T-helper 1 cell treated with Interleukin-12 subunit alpha and Interleukin-12 subunit beta and Interleukin-4 antibody, amounts not matched to agents 30 μg/mL and 1 μg/mL, for 36 hours (primary cell): ENCODE data around the gene NKD1.

Experiments used
- H3K27ac Mint-ChIP-seq: one replicate; pipeline ENCODE4 v1.8.0; 2021; ENCODE audit warnings: mild to moderate bottlenecking, mixed read lengths
- H3K27me3 Mint-ChIP-seq: one replicate; pipeline ENCODE4 v1.8.0; 2021; ENCODE audit warnings: low read depth, mixed read lengths
- H3K36me3 Mint-ChIP-seq: one replicate; pipeline ENCODE4 v1.8.0; 2021; ENCODE audit warnings: low read depth, mixed read lengths
- H3K4me1 Mint-ChIP-seq: one replicate; pipeline ENCODE4 v1.8.0; 2021; ENCODE audit warnings: low read depth, mixed read lengths
- H3K4me3 Mint-ChIP-seq: one replicate; pipeline ENCODE4 v1.8.0; 2021; ENCODE audit warnings: mild to moderate bottlenecking, moderate library complexity, mixed read lengths
- H3K9me3 Mint-ChIP-seq: one replicate; pipeline ENCODE4 v1.8.0; 2021; ENCODE audit warnings: mixed read lengths

NKD1 gene

GRCh38 chr16:50616883-50617645 is 68.9 kb downstream of the NKD1 start:
- no peaks in the 10 kb centered on the region for H3K9me3 Mint-ChIP-seq
- H3K4me3 Mint-ChIP-seq, result no peak overlapping the region
- H3K27ac Mint-ChIP-seq, result no peak overlapping the region
- no peaks in the 10 kb centered on the region for H3K27me3 Mint-ChIP-seq
- no peaks in the 10 kb centered on the region for H3K36me3 Mint-ChIP-seq
- H3K4me1 Mint-ChIP-seq, result peaks cover 9% of the 10 kb centered on the region

GRCh38 chr16:50617646-50618184 is 69.5 kb downstream of the NKD1 start:
- Mint-ChIP-seq H3K36me3 (no peaks in the 10 kb centered on the region), H3K4me3 (no peak overlapping the region), H3K27ac (no peak overlapping the region), H3K9me3 (no peaks in the 10 kb centered on the region), H3K27me3 (no peaks in the 10 kb centered on the region), H3K4me1 (peaks cover 11% of the 10 kb centered on the region)

- H3K4me3 Mint-ChIP-seq, result no peak overlapping the region
- H3K27ac Mint-ChIP-seq, result no peak overlapping the region
- no peaks in the 10 kb centered on the region for H3K9me3 Mint-ChIP-seq
- H3K27me3 Mint-ChIP-seq, result no peaks in the 10 kb centered on the region
- H3K36me3 Mint-ChIP-seq, result no peaks in the 10 kb centered on the region
- H3K4me1 Mint-ChIP-seq, result peaks cover 11% of the 10 kb centered on the region
Observed at GRCh38 chr16:50618238-50618918, 70.2 kb downstream of the NKD1 start.

- H3K27me3 Mint-ChIP-seq, result no peaks in the 10 kb centered on the region
- peaks cover 8% of the 10 kb centered on the region for H3K4me1 Mint-ChIP-seq
- no peak overlapping the region for H3K27ac Mint-ChIP-seq
- H3K36me3 Mint-ChIP-seq, result no peaks in the 10 kb centered on the region
- no peak overlapping the region for H3K4me3 Mint-ChIP-seq
- H3K9me3 Mint-ChIP-seq, result no peaks in the 10 kb centered on the region
Observed at GRCh38 chr16:50619702-50620491, 71.7 kb downstream of the NKD1 start.

GRCh38 chr16:50620646-50621451 is 72.7 kb downstream of the NKD1 start:
- Mint-ChIP-seq H3K4me1 (peaks cover 8% of the 10 kb centered on the region), H3K9me3 (no peaks in the 10 kb centered on the region), H3K36me3 (no peaks in the 10 kb centered on the region), H3K4me3 (no peak overlapping the region), H3K27ac (no peak overlapping the region), H3K27me3 (no peaks in the 10 kb centered on the region)

GRCh38 chr16:50621452-50621792 is 73.2 kb downstream of the NKD1 start:
- H3K36me3 Mint-ChIP-seq, result no peaks in the 10 kb centered on the region
- peaks cover 8% of the 10 kb centered on the region for H3K4me1 Mint-ChIP-seq
- no peaks in the 10 kb centered on the region for H3K27me3 Mint-ChIP-seq
- no peak overlapping the region for H3K27ac Mint-ChIP-seq
- no peaks in the 10 kb centered on the region for H3K9me3 Mint-ChIP-seq
- no peak overlapping the region for H3K4me3 Mint-ChIP-seq

GRCh38 chr16:50622029-50622428 is 73.8 kb downstream of the NKD1 start:
- no peaks in the 10 kb centered on the region for H3K9me3 Mint-ChIP-seq
- no peak overlapping the region for H3K27ac Mint-ChIP-seq
- peaks cover 11% of the 10 kb centered on the region for H3K4me1 Mint-ChIP-seq
- H3K4me3 Mint-ChIP-seq, result no peak overlapping the region
- no peaks in the 10 kb centered on the region for H3K27me3 Mint-ChIP-seq
- no peaks in the 10 kb centered on the region for H3K36me3 Mint-ChIP-seq

- no peaks in the 10 kb centered on the region for H3K27me3 Mint-ChIP-seq
- peaks cover 15% of the 10 kb centered on the region for H3K4me1 Mint-ChIP-seq
- no peaks in the 10 kb centered on the region for H3K36me3 Mint-ChIP-seq
- H3K9me3 Mint-ChIP-seq, result no peaks in the 10 kb centered on the region
- no peak overlapping the region for H3K27ac Mint-ChIP-seq
- no peak overlapping the region for H3K4me3 Mint-ChIP-seq
Observed at GRCh38 chr16:50622643-50623369, 74.6 kb downstream of the NKD1 start.

GRCh38 chr16:50624449-50624970 is 76.3 kb downstream of the NKD1 start:
- H3K36me3 Mint-ChIP-seq, result no peaks in the 10 kb centered on the region
- H3K9me3 Mint-ChIP-seq, result no peaks in the 10 kb centered on the region
- peaks cover 17% of the 10 kb centered on the region for H3K4me1 Mint-ChIP-seq
- no peak overlapping the region for H3K27ac Mint-ChIP-seq
- H3K27me3 Mint-ChIP-seq, result no peaks in the 10 kb centered on the region
- no peak overlapping the region for H3K4me3 Mint-ChIP-seq

- H3K4me1 Mint-ChIP-seq, result peaks cover 17% of the 10 kb centered on the region
- H3K36me3 Mint-ChIP-seq, result no peaks in the 10 kb centered on the region
- H3K27me3 Mint-ChIP-seq, result no peaks in the 10 kb centered on the region
- no peaks in the 10 kb centered on the region for H3K9me3 Mint-ChIP-seq
- H3K27ac Mint-ChIP-seq, result no peak overlapping the region
- no peak overlapping the region for H3K4me3 Mint-ChIP-seq
Observed at GRCh38 chr16:50625374-50625773, 77.2 kb downstream of the NKD1 start.

- no peaks in the 10 kb centered on the region for H3K36me3 Mint-ChIP-seq
- peaks cover 17% of the 10 kb centered on the region for H3K4me1 Mint-ChIP-seq
- no peaks in the 10 kb centered on the region for H3K27me3 Mint-ChIP-seq
- H3K27ac Mint-ChIP-seq, result peak overlapping the region; percentile 56
- no peaks in the 10 kb centered on the region for H3K9me3 Mint-ChIP-seq
- H3K4me3 Mint-ChIP-seq, result no peak overlapping the region
Observed at GRCh38 chr16:50626868-50627267, 78.7 kb downstream of the NKD1 start.

- Mint-ChIP-seq H3K27ac (peak overlapping the region; percentile 56), H3K4me1 (peaks cover 17% of the 10 kb centered on the region), H3K9me3 (no peaks in the 10 kb centered on the region), H3K36me3 (no peaks in the 10 kb centered on the region), H3K27me3 (no peaks in the 10 kb centered on the region), H3K4me3 (peak overlapping the region; percentile 42)
Observed at GRCh38 chr16:50627419-50627818, 79.2 kb downstream of the NKD1 start.

- no peaks in the 10 kb centered on the region for H3K36me3 Mint-ChIP-seq
- H3K27ac Mint-ChIP-seq, result no peak overlapping the region
- H3K27me3 Mint-ChIP-seq, result no peaks in the 10 kb centered on the region
- no peak overlapping the region for H3K4me3 Mint-ChIP-seq
- H3K9me3 Mint-ChIP-seq, result no peaks in the 10 kb centered on the region
- H3K4me1 Mint-ChIP-seq, result peaks cover 15% of the 10 kb centered on the region
Observed at GRCh38 chr16:50628156-50628802, 80.1 kb downstream of the NKD1 start.
